ENCODE measurements around the gene LOC101059915.
A peak's percentile ranks its signal among the peaks of the same experiment; 100 is the strongest.

LOC101059915 gene

DNA sequence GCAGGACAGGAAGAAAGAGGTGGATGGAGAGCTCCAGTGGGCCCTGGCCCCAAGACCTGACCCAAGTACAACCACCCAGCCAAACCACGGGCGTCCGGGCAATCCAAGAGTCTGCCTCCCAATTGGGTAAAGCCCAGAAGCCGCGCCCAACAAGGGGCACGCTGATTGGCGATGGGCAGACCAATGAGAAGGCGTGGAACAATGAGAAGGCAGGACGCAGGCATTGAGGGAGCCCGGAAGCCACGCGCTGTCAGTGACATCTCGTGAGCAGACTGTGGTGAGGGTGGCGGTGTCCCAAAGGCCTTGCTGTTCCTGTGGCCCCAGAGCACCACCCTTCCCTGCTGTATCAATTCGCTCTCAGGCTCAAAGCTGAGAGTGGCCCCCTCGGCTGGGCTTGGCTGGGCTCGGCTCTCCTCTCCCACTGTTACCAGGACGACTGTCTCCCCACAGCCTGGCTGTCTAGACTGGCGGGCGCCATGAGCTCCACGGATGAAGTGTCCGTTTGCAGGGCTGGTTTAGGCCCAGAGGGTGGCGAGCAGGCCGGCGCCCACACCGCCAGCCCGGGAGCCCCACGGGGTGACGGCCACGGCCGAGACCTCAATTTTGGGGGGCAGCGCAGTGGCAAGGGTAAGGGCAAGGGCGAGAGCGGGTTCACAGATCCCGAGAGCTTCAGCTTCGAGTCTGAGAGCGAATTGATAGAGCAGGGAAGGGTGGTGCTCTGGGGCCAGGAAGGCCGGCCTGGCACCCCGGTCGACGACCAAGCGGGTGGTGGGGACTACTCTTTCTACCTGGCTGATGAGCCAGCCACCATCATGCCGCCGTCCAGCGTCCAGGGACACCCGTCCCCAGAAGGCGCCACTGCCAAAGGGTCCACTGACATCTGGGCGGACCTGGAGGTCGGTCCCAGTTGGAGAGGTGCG is at the start of gene LOC101059915:
Gene LOC101059915, plus strand, starts transcription at position 219 of the 920 bp plus-strand sequence.
- DNase-seq (ENCODE audit: low read depth), result no peak

DNA sequence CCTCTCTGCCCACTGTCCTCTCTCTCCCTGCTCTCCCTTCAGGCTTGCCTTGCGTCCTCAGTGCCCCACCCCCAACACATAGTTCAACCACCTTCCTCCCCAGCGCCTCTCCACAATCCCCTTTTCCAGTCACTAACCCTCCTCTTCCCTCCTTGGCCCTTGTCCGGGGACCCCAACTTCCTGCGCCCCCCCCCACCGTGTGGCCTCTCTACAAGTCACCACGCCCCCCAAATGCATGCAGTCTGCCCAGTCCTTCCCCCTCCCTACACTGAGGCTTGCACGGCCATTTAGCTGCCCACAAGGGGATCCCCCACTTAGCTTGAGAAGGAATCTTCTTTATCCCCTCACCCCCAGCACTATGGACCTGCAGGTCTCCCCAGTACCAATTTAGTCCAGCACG is 49.6 kb upstream of the LOC101059915 start:
- DNase-seq (ENCODE audit: low read depth), result no peak

DNA sequence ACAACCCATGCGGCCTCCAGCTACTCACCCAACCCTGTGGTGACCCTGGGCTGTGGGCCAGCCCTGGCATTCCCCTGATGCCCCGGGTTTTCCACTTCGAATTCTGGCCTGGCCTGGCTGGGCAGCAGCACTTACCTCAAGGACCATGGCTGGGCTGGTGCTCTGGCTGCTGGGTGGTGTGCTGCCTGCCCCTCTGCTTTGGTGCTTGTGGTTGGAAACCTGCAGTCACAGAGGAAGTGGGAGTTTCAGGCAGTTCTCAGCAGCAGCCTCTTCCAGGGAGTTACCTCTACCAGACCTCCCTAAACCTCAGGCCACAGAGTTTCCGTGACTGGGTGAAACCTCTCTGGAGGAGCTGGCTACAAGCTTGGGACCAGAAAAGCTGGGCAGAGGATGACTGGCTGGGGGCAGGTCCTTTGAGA is 49.0 kb upstream of the LOC101059915 start, which contains the start of gene CXCR3:
Gene CXCR3, minus strand, starts transcription at position 209 of the 419 bp plus-strand sequence. Its CDS starts 62 bp downstream, at position 147.
- DNase-seq (ENCODE audit: low read depth), result peak; percentile 48

DNA sequence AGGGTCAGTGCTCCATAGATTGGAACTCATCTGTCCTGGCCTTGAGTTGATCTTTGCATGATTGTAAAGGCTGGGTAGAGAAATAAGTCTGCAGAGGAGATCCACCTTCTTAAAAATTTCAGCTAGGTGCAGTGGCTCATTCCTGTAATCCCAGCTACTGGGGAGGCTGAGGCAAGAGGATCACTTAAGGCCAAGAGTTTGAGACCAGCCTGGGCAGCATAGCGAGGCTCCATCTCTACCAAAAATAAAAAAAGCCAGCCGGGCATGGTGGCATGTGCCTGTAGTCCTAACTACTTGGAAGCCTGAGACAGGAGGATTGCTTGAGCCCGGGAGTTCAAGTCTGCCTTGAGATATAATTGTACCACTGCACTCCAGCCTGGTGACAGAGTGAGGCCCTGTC is 48.6 kb upstream of the LOC101059915 start:
- DNase-seq (ENCODE audit: low read depth), result no peak

DNA sequence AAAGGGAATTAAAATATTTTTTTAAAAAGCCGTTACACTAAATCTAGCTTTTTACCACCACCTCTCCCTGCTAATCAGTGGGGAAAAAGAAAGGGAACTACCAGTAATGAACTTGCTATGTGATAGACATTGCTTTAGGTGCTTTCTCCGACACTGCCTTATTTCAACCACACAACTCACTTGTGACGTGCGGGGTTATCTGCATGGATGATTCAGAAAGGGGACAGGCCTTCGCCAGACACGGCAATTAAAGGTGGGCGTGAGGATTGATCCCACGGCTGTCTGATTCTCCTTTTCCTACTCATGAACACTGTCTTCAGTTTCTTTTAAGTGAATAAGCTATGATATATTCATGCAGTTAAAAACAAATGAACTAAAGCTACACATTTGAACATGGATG is 48.2 kb upstream of the LOC101059915 start:
- no peak for DNase-seq (ENCODE audit: low read depth)

DNA sequence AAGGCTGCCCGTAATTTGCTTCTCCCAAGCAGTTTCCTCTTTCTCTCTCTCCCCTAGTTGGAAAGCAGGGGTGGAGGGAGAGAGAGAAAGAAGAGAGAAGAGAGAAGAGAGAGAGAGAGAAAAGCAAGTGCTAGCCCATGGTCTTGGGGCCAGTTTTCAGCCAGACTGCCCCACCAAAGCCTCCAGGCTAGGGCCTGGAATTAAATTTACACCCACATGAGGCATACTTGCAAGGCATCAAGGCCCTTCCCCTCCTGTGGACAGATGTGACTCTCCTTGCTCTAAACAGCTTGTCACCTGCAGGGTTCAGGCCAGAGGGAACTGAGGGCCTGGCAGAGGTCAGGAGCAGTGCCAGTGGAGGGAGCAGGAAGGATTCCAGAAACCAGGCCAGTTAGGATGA is 47.4 kb upstream of the LOC101059915 start:
- no peak for DNase-seq (ENCODE audit: low read depth)

DNA sequence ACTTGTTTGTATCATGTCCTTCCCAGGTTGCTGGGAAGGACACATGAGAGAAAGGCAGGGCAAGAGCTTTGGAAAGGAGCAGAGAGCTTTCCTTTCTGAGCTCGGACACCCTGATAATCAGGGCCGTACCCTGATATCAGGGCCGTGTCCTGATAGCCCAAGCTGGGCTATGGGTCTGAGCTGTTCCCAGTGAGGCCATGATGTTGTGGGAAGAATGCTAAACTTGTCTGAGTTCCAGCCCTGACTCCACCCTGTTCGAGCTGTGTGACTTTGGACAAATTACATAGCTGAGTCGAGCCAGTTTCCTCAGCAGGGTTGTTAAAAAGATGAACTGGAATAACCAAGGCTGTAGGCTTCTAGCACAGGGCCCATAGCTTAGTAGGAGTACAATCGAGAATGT is 45.7 kb upstream of the LOC101059915 start:
- DNase-seq (ENCODE audit: low read depth), result no peak

DNA sequence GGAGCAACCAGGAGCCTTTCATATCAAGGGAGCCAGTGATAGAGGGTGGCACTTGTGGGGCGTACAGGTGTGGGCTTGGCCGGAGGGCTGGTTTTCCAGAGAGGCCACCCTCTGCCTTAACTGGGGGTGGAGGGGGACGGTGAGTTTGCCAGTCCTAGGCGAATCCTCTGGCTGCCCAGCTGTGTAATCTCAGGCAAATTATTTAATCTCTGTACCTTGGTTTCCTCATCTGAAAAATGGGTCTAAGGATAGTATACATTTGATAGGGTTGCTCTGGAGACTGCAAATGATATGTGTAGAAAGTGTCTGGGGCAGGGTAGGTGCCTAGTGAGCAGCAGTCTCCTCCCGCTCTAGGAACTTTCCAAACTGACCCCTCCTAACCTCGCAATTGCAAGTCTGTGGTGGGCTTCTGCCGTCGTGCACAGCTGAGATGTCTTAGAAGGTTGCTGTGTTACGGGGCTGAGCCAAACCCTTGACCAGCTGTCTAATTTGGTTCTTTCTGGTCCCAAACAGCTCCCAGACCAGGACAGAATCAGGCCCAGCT is 45.2 kb upstream of the LOC101059915 start:
- DNase-seq (ENCODE audit: low read depth), result no peak

DNA sequence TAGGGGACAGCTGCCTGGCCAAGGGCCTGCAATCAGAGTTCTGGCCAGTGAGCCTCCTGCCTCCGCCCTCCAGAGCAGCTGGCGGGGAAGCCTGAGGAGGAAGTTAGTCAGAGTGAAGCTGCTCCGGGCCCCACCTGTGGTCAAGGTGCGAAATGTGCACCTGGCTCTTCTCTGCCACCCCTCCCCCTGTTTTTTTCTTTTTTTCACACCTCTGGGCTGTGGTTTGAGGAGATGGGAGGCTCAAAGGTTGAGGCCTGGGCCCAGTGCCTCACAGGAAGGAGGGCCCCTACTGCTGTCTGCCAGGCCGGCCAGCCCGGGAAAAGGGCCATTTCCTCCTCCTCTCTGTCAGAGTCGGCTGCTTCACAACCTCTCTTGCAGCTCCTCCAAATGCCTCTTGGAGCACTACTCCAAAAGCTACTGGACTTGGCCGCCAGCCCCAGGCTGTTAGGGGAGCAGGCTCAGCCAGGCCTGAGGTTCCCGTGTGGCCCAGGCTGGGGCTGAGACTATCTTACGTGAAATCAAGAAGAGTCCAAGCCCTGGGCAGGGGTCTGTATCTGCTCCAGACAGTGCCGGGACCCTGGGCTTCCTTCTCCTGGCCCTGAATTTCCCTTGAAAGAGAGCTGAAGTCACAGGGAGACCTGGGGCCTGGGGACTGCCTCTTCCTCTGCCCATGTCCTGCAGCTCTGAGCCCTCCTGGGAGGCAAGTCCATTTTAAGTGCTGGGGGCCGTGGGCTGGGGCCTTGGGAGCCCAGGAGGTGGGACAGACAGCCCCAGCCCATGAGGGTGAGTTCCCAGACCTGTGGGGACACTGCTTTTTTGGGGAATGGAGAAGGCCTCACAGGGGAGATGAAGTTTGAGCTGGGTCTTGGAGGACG is 44.5 kb upstream of the LOC101059915 start:
- DNase-seq (ENCODE audit: low read depth), result peak; percentile 26

DNA sequence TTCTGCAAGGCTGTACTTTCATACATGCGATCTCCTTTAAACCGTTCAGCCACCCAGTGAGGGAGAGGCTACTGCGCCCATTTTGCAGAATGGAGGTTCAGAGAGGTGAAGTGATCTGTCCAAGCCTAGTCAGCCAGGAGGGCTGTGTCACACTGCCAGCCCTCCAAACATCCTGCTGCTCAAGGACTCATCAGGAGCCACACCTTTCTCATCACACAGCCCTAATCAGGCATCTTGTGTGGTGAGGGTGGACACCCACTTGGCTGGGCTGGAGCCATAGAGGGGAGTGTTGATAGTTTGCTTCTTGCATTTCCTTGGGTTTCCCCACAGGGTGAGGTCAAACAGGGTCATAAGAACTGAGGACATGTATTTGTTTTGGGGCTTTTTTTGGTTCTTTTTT is 43.6 kb upstream of the LOC101059915 start:
- no peak for DNase-seq (ENCODE audit: low read depth)

DNA sequence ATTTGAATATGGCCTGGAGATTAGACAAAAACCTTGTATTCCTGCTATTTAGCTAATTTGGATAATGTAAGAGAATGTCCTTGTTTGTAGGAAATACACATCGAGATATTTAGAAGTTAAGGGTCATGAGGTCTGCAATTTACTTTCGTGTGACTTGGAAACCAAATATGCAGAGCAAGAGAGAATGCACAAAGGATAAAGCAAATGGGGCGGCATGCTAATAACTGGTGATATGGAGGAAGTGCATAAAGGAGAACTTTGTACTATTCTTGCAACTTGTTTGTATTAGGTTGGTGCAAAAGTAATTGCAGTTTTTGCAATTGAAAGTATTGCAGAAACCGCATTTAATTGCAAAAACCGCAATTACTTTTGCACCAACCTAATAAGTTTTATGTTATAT is 41.9 kb upstream of the LOC101059915 start:
- no peak for DNase-seq (ENCODE audit: low read depth)

DNA sequence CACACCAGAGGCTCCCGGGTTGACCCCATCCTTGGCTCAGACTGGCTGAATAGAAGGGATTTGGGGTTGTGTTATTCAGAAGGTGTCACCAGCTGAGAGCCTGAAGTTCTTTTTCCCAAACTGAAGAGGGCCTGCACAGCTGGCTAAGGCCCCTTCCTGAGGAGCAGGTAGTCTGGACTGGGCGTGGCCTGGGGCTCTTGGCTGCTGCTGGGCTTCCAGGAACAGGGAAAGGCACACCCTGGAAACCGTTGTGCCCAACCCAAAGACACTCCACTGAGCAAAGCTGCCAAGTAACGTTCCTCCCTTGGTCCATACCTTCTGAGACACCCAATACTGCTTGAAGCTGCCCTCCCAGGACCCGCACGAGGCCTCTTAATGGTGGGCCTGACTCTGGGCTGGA is 40.8 kb upstream of the LOC101059915 start:
- no peak for DNase-seq (ENCODE audit: low read depth)

DNA sequence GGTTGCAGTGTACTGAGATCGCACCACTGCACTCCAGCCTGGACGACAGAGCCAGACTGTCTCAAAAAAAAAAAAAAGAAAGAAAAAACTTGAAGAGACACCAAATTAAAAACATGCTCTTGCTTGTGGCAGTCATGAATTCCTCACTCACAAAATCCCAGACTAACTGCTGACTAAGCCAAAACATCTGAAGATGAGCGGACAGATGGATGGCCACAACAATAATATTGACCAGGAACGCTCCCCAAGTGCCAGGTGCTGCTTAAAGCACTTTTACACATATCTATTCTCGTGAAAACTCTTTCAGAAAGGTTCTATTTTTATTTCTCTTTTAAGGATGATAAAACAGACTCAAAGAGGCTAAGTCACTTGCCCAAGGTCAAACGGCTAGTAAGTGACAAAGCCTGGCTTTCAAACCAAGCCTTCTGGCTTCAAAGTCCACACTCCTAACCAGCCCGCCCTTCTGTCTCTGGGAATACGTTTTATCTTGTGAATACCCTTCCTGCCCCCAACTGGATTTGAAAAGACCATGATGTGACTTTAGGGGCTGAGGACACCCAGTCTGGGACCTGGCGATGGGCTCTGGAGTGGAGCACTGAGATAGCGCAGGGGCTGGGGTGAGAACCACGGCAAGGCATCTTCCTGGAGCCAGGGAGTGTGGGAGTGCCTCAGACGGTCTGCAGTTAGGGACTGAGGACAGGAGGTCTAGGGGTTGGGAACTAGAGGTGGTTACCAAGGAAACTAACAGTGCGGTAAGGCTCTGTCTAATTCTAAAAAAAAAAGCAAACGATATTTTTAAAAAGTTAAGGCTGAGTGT is 39.5 kb upstream of the LOC101059915 start:
- DNase-seq (ENCODE audit: low read depth), result no peak

DNA sequence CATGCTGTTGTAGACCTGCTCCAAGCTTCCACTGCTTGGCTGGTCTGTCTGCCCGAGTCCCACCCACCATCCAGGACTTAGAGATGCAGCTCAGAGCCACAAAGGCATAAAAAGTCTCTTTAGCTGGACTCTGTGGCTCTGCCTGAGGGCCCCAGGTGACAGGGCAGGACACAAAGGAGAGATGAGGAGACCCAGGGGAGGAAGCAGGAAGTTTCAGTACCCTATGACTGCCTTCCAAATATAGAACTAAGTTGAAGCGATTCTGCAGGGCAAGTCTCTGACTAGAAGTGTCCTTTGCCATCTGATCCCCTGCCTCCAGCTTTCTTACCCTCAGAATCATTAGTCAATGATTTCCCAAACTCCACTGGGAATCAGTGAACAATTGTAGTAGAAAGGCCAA is 37.9 kb upstream of the LOC101059915 start:
- no peak for DNase-seq (ENCODE audit: low read depth)

DNA sequence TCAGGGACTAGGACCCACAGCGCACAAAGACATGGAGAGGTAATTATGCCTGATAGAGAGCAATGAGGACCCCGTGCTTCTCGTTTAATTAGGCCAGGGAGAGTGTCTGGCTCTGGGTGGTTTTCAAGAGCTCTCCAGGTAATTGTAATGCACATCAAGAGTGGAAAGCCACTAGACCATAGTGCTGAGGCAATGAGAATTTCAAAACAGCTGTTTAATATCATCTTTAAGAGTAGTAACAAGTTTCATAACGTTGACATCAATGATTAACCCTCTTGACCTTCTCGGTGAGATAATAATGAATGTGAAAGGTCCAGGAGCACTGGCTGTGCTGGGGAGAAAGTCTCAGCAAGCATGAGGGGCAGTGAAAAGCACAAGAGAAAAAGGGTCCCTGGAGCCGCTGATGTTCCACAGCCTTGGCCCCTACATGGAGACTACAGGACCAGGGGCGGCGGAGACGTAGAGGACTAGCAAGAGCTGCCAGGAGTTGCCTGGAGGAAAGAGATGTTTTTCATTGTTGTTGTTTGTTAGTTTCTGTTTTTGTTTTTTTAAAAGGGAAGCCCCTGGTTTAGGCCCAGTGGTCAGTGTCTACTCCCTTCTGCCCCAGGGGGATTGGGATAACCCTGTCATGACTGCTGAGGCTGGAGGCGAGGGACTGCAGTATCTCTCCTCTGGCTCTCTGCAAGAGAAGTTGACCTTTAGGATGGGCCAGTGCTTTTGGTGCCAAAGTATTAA is 34.3 kb upstream of the LOC101059915 start:
- DNase-seq (ENCODE audit: low read depth), result no peak

DNA sequence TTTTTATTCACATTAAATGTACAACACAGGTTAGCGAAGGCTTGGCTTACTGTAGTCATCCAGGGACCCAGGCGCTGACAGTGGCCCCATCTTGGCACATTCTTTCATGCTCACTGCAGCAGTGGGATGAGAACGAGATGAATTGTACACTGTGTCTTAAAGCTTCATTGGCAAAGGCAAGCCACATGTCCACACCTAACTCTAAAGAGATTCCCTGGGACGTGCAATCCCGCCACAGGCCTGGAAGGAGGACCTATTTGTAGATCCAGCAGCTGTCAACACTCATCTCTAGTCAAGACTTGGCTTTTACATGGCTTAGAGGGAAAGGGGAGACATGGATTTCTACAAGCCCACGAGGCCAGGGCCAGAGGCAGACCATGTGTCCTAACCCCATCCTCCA is 33.0 kb upstream of the LOC101059915 start:
- no peak for DNase-seq (ENCODE audit: low read depth)

DNA sequence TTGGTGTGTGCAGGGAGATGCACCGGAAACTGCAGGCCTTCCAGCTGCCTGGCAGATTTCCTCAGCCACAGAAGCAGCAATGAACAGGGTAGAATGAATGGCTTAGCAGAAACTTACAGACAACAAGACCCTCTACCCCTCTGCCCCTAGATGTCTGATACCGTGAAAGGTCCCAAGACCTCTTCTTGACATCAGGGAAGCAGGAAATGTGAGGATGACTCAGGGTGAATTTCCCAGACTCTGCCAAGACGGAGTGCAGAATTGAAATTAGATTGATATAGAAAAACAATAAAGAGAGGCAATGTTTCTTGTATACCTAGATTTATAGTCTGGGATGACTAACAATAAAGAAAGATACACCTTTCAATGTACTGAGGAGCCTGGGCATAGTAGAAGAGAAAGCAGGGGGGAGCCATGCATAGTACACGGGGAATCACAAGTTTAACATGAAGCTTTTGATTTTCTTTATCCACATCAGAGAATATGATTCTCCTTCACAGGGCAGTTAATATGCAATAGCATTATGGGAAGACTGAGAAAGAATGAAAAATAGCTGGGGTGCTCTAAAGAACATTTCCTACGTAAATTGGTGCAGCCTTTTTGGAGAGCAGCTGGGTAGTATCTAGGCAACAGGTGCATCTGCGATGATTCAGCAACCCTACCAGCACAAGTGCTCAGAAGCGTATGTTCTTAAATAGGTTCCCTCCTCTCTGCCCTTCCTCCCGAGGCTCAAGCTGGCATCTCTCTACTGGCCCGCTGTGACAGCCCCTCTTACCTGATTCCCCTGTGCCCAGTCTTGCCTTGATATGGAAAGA is 30.7 kb upstream of the LOC101059915 start:
- DNase-seq (ENCODE audit: low read depth), result no peak

DNA sequence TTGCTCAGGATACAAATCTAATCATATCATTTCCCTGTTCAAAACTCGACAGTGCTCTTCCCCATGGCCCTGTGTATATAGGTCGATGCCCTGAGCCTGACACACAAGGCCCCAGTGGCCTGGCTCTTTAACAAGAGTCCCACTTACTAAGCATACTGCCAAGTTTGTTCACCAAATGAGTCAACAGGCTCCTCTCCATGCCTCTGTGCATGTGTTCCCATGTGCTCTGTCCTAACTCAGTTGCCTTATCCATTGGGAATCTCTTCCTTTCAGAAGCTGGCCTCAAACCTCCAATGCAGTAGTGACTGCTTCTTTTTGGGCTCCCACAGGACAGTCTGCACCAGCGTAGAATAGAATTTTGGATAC is 30.1 kb upstream of the LOC101059915 start:
- no peak for DNase-seq (ENCODE audit: low read depth)

DNA sequence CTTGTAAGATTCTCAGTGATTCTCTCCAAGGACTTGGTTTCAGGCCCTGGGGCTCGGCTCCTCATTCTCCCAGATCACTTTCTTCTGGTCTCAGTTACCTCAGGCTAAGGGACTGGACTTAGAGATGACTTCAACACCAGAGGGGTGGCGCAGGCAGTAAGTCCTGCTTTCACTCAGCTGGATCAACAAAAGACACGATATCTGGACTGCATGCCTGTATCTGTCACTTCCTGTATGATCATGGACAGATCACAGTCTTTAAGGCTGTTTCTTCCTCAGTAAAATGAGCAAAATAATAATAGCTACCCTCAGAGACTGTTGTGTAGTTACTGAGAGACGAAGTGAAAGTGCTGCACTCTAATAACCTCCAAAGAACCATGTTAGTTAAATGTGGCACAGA is 29.5 kb upstream of the LOC101059915 start:
- no peak for DNase-seq (ENCODE audit: low read depth)

DNA sequence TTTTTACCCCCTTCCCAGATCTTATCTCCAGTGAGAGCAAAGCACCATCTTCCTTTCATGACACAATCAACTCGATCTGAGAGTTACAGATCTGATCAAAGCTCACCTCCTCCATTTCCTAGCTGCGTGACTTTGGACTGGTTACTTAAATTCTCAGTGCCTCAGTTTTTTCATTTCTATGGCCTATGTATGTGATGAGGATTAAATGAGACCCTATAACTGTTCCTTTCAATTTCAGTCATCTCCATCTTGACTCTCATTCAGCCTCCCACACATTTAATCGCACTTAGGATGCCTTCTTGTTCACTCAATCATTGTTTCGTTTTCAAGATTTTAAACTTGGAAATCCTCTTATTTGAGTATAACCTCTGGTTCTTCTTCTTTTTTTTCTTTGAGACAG is 28.9 kb upstream of the LOC101059915 start:
- no peak for DNase-seq (ENCODE audit: low read depth)
